ENCODE results near the gene VAV3. TPM values are rescaled to one million over a fixed set of nuclear protein-coding genes. Genes with fewer than 3 reads are reported as not detected.
"Not testable (repeated sequence)": the region's sequence is repeated elsewhere in the genome, so short reads cannot be mapped to it uniquely, and the experiment has no call there.

The VAV3 gene
- total RNA-seq, 4 donors from 2014 or later, result 1.9 to 5.8 (median 3.0) TPM

DNA sequence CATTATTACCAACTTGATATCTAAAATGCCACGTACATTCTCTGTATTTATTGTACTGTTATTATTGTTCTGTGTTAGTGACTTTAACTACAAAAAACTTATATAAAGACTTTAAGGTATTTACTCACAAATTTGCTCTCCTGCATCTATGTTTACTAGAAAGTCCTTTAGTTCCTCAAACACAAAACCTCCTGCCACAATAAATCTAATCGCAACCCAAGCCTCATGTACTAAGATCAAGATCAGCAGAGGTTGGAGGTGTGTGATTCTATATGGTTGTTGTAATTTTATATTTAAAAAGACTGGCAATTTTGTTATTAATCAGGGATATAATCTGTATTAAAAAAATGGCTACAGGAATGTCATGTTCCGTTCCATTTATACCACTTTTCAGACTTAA, 68.6 kb downstream of the VAV3 start:
- no peaks in the 10 kb centered on the region for H3K27me3 ChIP-seq
- TF ChIP-seq POLR2A (IDR thresholded peaks at IDR 0.05; ENCODE audit: low read depth) (no peak), EP300 (IDR thresholded peaks at IDR 0.05) (no peak), CTCF (IDR thresholded peaks at IDR 0.05) (no peak), POLR2AphosphoS5 (IDR thresholded peaks at IDR 0.05) (no peak)
- H3K4me3 ChIP-seq, result no peak overlapping the region
- peaks cover 0 to 4% (median 0%) of the 10 kb centered on the region in 4 donors for H3K4me1 ChIP-seq
- no peak for DNase-seq (ENCODE audit: extremely low spot score)
- no peaks in the 10 kb centered on the region for H3K36me3 ChIP-seq
- WGBS, result 90% methylated on average over 3 of the region's 3 CpGs
- no peaks in the 10 kb centered on the region for H3K9me3 ChIP-seq
- intact Hi-C loops (cut with DNase I), result no loop called here
- H3K27ac ChIP-seq (replicated peaks in 1 of 4), result no peak overlapping the region

GRCh38 chr1:107895403-107896191, 69.4 kb downstream of the VAV3 start:
- H3K27ac ChIP-seq (replicated peaks in 1 of 4), result no peak overlapping the region
- H3K36me3 ChIP-seq, result no peaks in the 10 kb centered on the region
- 90% methylated on average over 3 of the region's 3 CpGs for WGBS
- H3K27me3 ChIP-seq, result no peaks in the 10 kb centered on the region
- H3K4me3 ChIP-seq, result no peak overlapping the region
- H3K9me3 ChIP-seq, result no peaks in the 10 kb centered on the region
- intact Hi-C loops (cut with DNase I), result no loop called here
- TF ChIP-seq CTCF (IDR thresholded peaks at IDR 0.05) (no peak), POLR2A (IDR thresholded peaks at IDR 0.05; ENCODE audit: low read depth) (no peak), POLR2AphosphoS5 (IDR thresholded peaks at IDR 0.05) (no peak), EP300 (IDR thresholded peaks at IDR 0.05) (no peak)
- DNase-seq (ENCODE audit: extremely low spot score), result no peak
- H3K4me1 ChIP-seq, result peaks cover 0 to 4% (median 0%) of the 10 kb centered on the region in 4 donors

GRCh38 chr1:107894605-107895004, 70.4 kb downstream of the VAV3 start:
- 76% methylated on average over 1 of the region's 1 CpG for WGBS
- Histone ChIP-seq H3K27me3 (no peaks in the 10 kb centered on the region), H3K4me3 (no peak overlapping the region), H3K27ac (replicated peaks in 1 of 4) (no peak overlapping the region), H3K4me1 (peaks cover 0 to 4% (median 0%) of the 10 kb centered on the region in 4 donors), H3K9me3 (no peaks in the 10 kb centered on the region), H3K36me3 (no peaks in the 10 kb centered on the region)
- intact Hi-C loops (cut with DNase I), result no loop called here
- TF ChIP-seq POLR2AphosphoS5 (IDR thresholded peaks at IDR 0.05) (no peak), EP300 (IDR thresholded peaks at IDR 0.05) (no peak)
- DNase-seq (ENCODE audit: extremely low spot score), result no peak

DNA sequence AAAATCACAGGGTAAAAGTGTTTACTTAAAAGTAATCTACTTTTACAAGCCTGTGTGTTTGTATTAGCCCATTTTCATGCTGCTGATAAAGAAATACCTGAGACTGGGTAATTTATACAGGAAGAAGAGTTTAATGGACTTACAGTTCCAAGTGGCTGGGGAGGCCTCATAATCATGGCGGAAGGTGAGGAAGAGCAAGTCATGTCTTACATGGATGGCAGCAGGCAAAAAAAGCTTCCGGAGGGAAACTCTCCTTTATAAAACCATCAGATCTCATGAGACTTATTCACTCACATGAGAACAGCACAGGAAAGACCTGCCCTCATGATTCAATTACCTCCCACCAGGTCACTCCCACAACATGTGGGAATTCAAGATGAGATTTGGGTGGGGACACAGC, 71.6 kb downstream of the VAV3 start:
- 89% methylated on average over 2 of the region's 2 CpGs for WGBS
- H3K9me3 ChIP-seq; H3K4me3 ChIP-seq; H3K36me3 ChIP-seq; intact Hi-C loops (cut with DNase I); H3K27me3 ChIP-seq; DNase-seq (ENCODE audit: extremely low spot score); H3K4me1 ChIP-seq; H3K27ac ChIP-seq (replicated peaks in 1 of 4): not testable (repeated sequence)

DNA sequence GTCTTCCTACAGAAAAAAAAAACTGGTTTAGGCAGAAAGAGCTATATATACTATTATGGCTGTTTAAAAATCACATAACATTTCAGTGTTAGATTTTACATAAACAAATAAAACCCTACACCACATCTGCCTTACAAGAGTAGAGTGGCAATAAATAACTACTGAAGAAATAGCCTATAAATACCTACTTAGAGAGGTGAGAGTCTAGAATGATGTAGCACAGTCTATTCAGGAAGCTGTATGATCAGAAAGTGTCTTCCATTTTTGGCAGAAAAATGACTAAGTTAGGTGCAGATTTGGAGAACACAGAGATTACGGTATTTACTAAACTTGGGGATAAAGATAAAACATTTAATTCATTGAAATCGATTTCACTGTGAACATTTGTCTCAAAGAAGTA, 75.5 kb downstream of the VAV3 start:
- intact Hi-C loops (cut with DNase I), result no loop called here
- WGBS, result 94% methylated on average over 2 of the region's 2 CpGs
- no peaks in the 10 kb centered on the region for H3K9me3 ChIP-seq

More for the DNA sequence above, 75.5 kb downstream of the VAV3 start:
- no peak for DNase-seq (ENCODE audit: extremely low spot score)
- Histone ChIP-seq H3K27me3 (no peaks in the 10 kb centered on the region), H3K36me3 (no peaks in the 10 kb centered on the region), H3K4me3 (no peak overlapping the region), H3K27ac (replicated peaks in 1 of 4) (no peak overlapping the region), H3K4me1 (no peaks in the 10 kb centered on the region)
- no peak for TF ChIP-seq EP300 (IDR thresholded peaks at IDR 0.05)
- no peak for TF ChIP-seq POLR2A (IDR thresholded peaks at IDR 0.05; ENCODE audit: low read depth)
- no peak for TF ChIP-seq CTCF (IDR thresholded peaks at IDR 0.05)
- TF ChIP-seq POLR2AphosphoS5 (IDR thresholded peaks at IDR 0.05), result no peak
